Gastrocnemius medialis (tissue), 4 donors: Measurements from ENCODE around the gene COLEC11. TPM values are rescaled to one million over a fixed set of nuclear protein-coding genes. Genes with fewer than 3 reads are reported as not detected.
"Not testable (repeated sequence)": the region's sequence is repeated elsewhere in the genome, so short reads cannot be mapped to it uniquely, and the experiment has no call there.

Experiments
- ATAC-seq, 2 donors: fragments of 150-250 bp; one replicate each; pipeline ENCODE4 v1.9.1; 2016
- DNase-seq, 2 donors: peaks; one replicate each; pipeline ENCODE4 v3.0.0-alpha.2; 2019
- H3K27ac ChIP-seq, 4 donors: fragments of 200-600 bp; sonication (generic); 1 replicate in 1 of 4; 2 replicates in 3 of 4; pipeline ENCODE4 v1.5.1; 2016 to 2018; ENCODE audit warnings: mild to moderate bottlenecking in 2 of 4, moderate library complexity in 1 of 4
- H3K27me3 ChIP-seq, 3 donors: fragments of 200-600 bp; sonication (generic) in 2 of 3; 1 replicate in 1 of 3; 2 replicates in 2 of 3; pipeline versions ENCODE4 v1.5.1 to v1.6.0; 2016 to 2019; ENCODE audit warnings: mild to moderate bottlenecking in 1 of 3, moderate library complexity in 1 of 3
- H3K36me3 ChIP-seq, 2 donors: fragments of 200-600 bp; sonication (generic) in 1 of 2; one replicate each; pipeline ENCODE4 v1.5.1; 2017 to 2018
- H3K4me1 ChIP-seq, 2 donors: fragments of 200-600 bp; sonication (generic) in 1 of 2; one replicate each; pipeline ENCODE4 v1.5.1; 2016 to 2017; ENCODE audit warnings: mild to moderate bottlenecking in 2 of 2
- H3K4me3 ChIP-seq, 4 donors: fragments of 200-600 bp; sonication (generic) in 3 of 4; 1 replicate in 1 of 4; 2 replicates in 3 of 4; pipeline ENCODE4 v1.5.1; 2016 to 2019; ENCODE audit warnings: mild to moderate bottlenecking in 2 of 4
- H3K9me3 ChIP-seq, 3 donors: fragments of 200-600 bp; sonication (generic) in 2 of 3; 1 replicate in 1 of 3; 2 replicates in 2 of 3; pipeline ENCODE4 v1.5.1; 2016 to 2019
- CTCF ChIP-seq, 5 experiments: fragments of 450-650 bp in 3 of 5; fragments of 200-600 bp in 2 of 5; sonication (generic) in 2 of 5; IDR thresholded peaks in 4 of 5; conservative IDR thresholded peaks in 1 of 5; 1 replicate in 4 of 5; 2 replicates in 1 of 5; pipeline ENCODE4 v1.5.1; 2016 to 2019; ENCODE audit warnings: antibody characterized with exemption in 5 of 5, mild to moderate bottlenecking in 3 of 5, moderate library complexity in 3 of 5
- POLR2A ChIP-seq, 2 donors: fragments of 450-650 bp; IDR thresholded peaks; one replicate each; pipeline ENCODE4 v1.6.1; 2017; ENCODE audit warnings: antibody characterized with exemption in 2 of 2, mild to moderate bottlenecking in 2 of 2, moderate library complexity in 2 of 2
- in situ Hi-C, 4 donors: fragments of 200-750 bp; cut with MboI; loops; one replicate each; pipeline versions ENCODE4 v1.15.0 to v1.8.0; 2017; ENCODE audit warnings: low sequenced_read_pairs in 4 of 4
- intact Hi-C: fragments of 100-400 bp; cut with DNase I; formaldehyde crosslinking; loops from one replicate; pipeline ENCODE4 v1.15.1; 2023; ENCODE audit warnings: low total_unique reads
- total RNA-seq, 4 donors: library from RNA; depleted of rRNA; stranded (reverse); fragments of >200 nt; gene quantifications; one replicate each; pipeline versions ENCODE4 v1.1.0 to v1.2.3, GENCODE V29; 2016

Gene COLEC11
- total RNA-seq, 4 donors from 2014 or later, result 0.29 to 0.36 TPM; not detected in 2

DNA sequence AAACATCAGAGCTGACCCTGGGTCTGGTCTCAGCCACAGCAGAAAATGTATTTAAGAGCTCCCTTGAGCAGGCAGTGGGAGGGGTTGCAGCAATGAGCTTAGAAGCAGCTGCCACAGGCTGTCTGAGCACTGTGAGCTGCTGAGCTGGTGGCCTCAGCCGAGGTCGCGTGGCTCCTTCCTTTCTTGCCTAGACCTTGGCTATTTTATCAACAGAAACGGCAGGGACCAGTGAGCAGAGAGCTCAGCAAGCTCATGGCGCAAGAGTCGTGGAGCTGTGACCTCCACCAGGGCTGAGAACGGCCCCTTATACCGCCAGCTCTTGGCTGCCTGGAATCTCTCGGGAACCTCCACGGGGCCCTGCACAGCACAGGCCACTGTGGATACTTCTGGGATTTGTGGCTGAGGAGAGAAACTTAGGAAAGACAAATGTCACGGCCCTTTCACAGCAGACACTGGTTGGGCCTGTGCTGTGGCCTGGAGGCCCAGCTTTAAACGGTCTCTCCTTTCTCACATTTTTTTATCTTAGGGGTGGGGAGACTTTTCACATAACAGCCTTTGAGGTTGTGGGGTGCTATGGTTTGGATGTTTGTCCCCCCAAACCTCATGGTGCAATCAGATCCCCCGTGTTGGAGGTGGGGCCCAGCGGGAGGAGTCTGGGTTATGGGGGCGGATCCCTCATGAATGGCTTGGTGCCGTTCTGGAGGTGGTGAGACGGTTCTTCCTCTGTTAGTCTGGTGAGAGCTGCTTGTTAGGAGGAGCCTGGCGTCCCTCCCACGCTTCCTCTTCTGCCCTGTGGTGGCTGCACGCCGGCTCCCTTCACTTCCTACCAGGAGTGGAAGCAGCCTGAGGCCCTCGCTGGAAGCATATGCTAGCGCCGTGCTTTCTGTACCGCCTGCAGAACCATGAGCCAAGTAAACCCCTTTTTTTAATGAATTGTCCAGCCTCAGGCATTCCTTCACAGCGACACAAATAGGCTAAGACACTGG lies 64.8 kb downstream of the COLEC11 start:
- TF ChIP-seq POLR2A (IDR thresholded peaks at IDR 0.05), result no peak
- no peak for TF ChIP-seq CTCF (IDR thresholded peaks at IDR 0.05 in 4 of 5, conservative IDR thresholded peaks at IDR 0.05 in 1 of 5)
- H3K4me3 ChIP-seq, result no peak overlapping the region
- no peaks in the 10 kb centered on the region for H3K4me1 ChIP-seq
- in situ Hi-C loops, result no loop called here
- ATAC-seq (peak; percentile 58 to 62), DNase-seq (peak in 1 of 2 donors; percentile 25)
- peak overlapping the region in 3 of 4 donors; percentile 57 to 64 (median 58) for H3K27ac ChIP-seq
- no peaks in the 10 kb centered on the region for H3K9me3 ChIP-seq
- H3K36me3 ChIP-seq, result no peaks in the 10 kb centered on the region
- intact Hi-C loops, result loop anchor here (10.0 kb wide), 1 partner anchor 65 kb away; the partner anchor contains the start of gene COLEC11
- H3K27me3 ChIP-seq, result no peaks in the 10 kb centered on the region

GRCh38 chr2:3660640-3661039 lies 65.7 kb downstream of the COLEC11 start:
- intact Hi-C loops, H3K9me3 ChIP-seq, DNase-seq, H3K4me1 ChIP-seq, H3K4me3 ChIP-seq, H3K36me3 ChIP-seq, ATAC-seq, in situ Hi-C loops, H3K27me3 ChIP-seq: not testable (repeated sequence)
- H3K27ac ChIP-seq, result peak overlapping the region in 1 of 4 donors; percentile 58

GRCh38 chr2:3661149-3661660 lies 66.3 kb downstream of the COLEC11 start:
- H3K27ac ChIP-seq, result no peak overlapping the region
- no peaks in the 10 kb centered on the region for H3K36me3 ChIP-seq
- in situ Hi-C loops, result no loop called here

DNA sequence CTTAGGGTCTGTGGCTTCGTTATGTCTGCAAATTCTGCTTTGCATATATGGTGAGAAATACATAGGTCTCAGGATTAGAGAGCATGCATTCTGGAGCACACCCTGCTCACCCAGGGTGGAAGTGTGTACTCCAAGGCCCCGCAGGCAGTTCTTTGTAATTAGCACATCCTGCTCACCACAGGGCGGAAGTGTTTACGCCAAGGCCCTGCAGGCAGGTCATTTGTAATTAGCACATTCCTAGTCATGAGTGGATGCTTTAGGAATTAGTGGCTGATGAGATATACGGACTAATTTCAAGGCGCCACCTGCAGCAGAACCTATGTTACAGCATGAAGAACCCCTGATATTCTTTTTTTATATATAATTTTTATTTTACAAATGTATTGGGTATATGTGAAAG lies 67.3 kb downstream of the COLEC11 start:
- no peak for DNase-seq
- H3K27ac ChIP-seq, result no peak overlapping the region
- no peak for TF ChIP-seq POLR2A (IDR thresholded peaks at IDR 0.05)
- TF ChIP-seq CTCF (IDR thresholded peaks at IDR 0.05 in 4 of 5, conservative IDR thresholded peaks at IDR 0.05 in 1 of 5), result no peak
- no peaks in the 10 kb centered on the region for H3K4me1 ChIP-seq
- ATAC-seq, result no peak
- H3K27me3 ChIP-seq, result no peaks in the 10 kb centered on the region
- no peak overlapping the region for H3K4me3 ChIP-seq
- no peaks in the 10 kb centered on the region for H3K9me3 ChIP-seq
- in situ Hi-C loops (no loop called here), intact Hi-C loops (no loop called here)
- no peaks in the 10 kb centered on the region for H3K36me3 ChIP-seq

More at GRCh38 chr2:3661149-3661660, 66.3 kb downstream of the COLEC11 start:
- H3K27me3 ChIP-seq, result no peaks in the 10 kb centered on the region
- TF ChIP-seq POLR2A (IDR thresholded peaks at IDR 0.05), result no peak
- no peak for TF ChIP-seq CTCF (IDR thresholded peaks at IDR 0.05 in 4 of 5, conservative IDR thresholded peaks at IDR 0.05 in 1 of 5)
- ATAC-seq, result no peak
- no peaks in the 10 kb centered on the region for H3K9me3 ChIP-seq
- intact Hi-C loops, result no loop called here
- no peaks in the 10 kb centered on the region for H3K4me1 ChIP-seq
- no peak for DNase-seq
- H3K4me3 ChIP-seq, result no peak overlapping the region

DNA sequence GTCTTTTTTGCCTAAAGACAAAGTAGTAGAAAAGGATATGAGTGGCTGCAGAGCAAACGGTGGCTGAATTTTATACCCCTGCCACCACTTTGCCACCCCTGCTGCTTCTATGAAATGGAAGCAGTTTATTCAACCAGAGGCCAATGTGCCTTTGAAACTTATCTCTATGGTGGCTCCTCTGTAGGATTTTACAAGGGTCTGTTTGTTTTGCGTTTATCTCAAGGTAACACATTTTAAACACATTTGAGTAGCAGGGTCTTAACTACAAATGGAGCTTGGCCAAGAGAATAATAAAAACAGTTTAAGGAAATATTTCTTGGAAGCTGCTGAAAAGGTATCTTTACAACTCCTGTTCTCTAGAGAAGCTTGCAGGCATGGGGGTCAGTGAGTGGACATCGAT lies 69.2 kb downstream of the COLEC11 start:
- TF ChIP-seq CTCF (IDR thresholded peaks at IDR 0.05 in 4 of 5, conservative IDR thresholded peaks at IDR 0.05 in 1 of 5) (no peak), POLR2A (IDR thresholded peaks at IDR 0.05) (no peak)
- ATAC-seq (no peak), DNase-seq (no peak)
- no peaks in the 10 kb centered on the region for H3K36me3 ChIP-seq
- H3K4me1 ChIP-seq, result no peaks in the 10 kb centered on the region
- no peaks in the 10 kb centered on the region for H3K9me3 ChIP-seq
- H3K4me3 ChIP-seq, result no peak overlapping the region
- H3K27me3 ChIP-seq, result no peaks in the 10 kb centered on the region
- intact Hi-C loops, result no loop called here
- in situ Hi-C loops, result no loop called here
- no peak overlapping the region for H3K27ac ChIP-seq
